CD4-positive, CD25-positive, alpha-beta regulatory T cell (primary cell): ENCODE data around the gene CD40. TPM values are rescaled to one million over a fixed set of nuclear protein-coding genes. Genes with fewer than 3 reads are reported as not detected.

ENCODE experiments used
- ATAC-seq, 2 donors: fragments of 150-1000 bp; cut with Tn5 transposase; one replicate each; pipeline ENCODE4 v1.10.0; 2021; ENCODE audit warnings: low read depth in 2 of 2, moderate number of reproducible peaks in 2 of 2, moderate library complexity in 1 of 2
- DNase-seq, 3 donors: peaks; one replicate each; pipeline versions ENCODE4 v3.0.0 to v3.0.0-alpha.2; 2012 to 2022; ENCODE audit warnings: mixed read lengths in 1 of 3
- H3K27ac ChIP-seq: one replicate; pipeline ENCODE4 v1.7.0; 2013; ENCODE audit warnings: mild to moderate bottlenecking, low read length; ENCODE audit not compliant: insufficient read depth, poor library complexity, severe bottlenecking
- H3K27me3 ChIP-seq: one replicate; pipeline ENCODE4 v1.7.0; 2013; ENCODE audit warnings: low read length; ENCODE audit not compliant: control insufficient read depth, insufficient read depth
- H3K36me3 ChIP-seq: one replicate; pipeline ENCODE4 v1.7.0; 2013; ENCODE audit warnings: mild to moderate bottlenecking, low read length, moderate library complexity; ENCODE audit not compliant: control insufficient read depth, insufficient read depth
- H3K4me1 ChIP-seq: 2 replicates; pipeline ENCODE4 v1.7.0; 2013; ENCODE audit warnings: mild to moderate bottlenecking, low read length; ENCODE audit not compliant: insufficient read depth, control insufficient read depth, poor library complexity, severe bottlenecking
- H3K4me3 ChIP-seq: one replicate; pipeline ENCODE4 v1.7.0; 2013; ENCODE audit warnings: low read depth, mild to moderate bottlenecking, low read length, moderate library complexity
- H3K9me3 ChIP-seq, 2 experiments: 1 replicate in 1 of 2; 2 replicates in 1 of 2; pipeline ENCODE4 v1.7.0; 2013; ENCODE audit warnings: low read length in 2 of 2, mild to moderate bottlenecking in 1 of 2, moderate library complexity in 1 of 2; ENCODE audit not compliant: control insufficient read depth in 2 of 2
- H3K27ac Mint-ChIP-seq, 3 donors: one replicate each; pipeline ENCODE4 v1.8.0; 2020 to 2022; ENCODE audit warnings: mild to moderate bottlenecking in 3 of 3, mixed read lengths in 3 of 3, moderate library complexity in 2 of 3
- H3K27me3 Mint-ChIP-seq: one replicate; pipeline ENCODE4 v1.8.0; 2022; ENCODE audit warnings: mild to moderate bottlenecking, mixed read lengths
- H3K36me3 Mint-ChIP-seq: one replicate; pipeline ENCODE4 v1.8.0; 2020; ENCODE audit warnings: mixed read lengths
- H3K4me1 Mint-ChIP-seq, 4 donors: one replicate each; pipeline ENCODE4 v1.8.0; 2020 to 2022; ENCODE audit warnings: mixed read lengths in 4 of 4, mild to moderate bottlenecking in 1 of 4
- H3K4me3 Mint-ChIP-seq, 4 donors: one replicate each; pipeline ENCODE4 v1.8.0; 2020 to 2022; ENCODE audit warnings: mild to moderate bottlenecking in 4 of 4, mixed read lengths in 4 of 4, moderate library complexity in 3 of 4
- H3K9me3 Mint-ChIP-seq, 7 donors: one replicate each; pipeline ENCODE4 v1.8.0; 2020 to 2022; ENCODE audit warnings: mixed read lengths in 7 of 7, mild to moderate bottlenecking in 3 of 7, moderate library complexity in 2 of 7
- polyA plus RNA-seq, 4 donors: library from polyadenylated mRNA; unstranded; fragments of 300-500 nt; fragmentation: Illumina TruSeq; gene quantifications; one replicate each; pipeline ENCODE4 v1.2.3, GENCODE V29; 2021
- total RNA-seq: library from RNA; stranded (reverse); gene quantifications from one replicate; pipeline ENCODE4 v1.2.3, GENCODE V29; 2022

CD40 gene
- total and polyA plus RNA-seq, 5 donors from 2014 or later, result 1.7 to 8.7 (median 7.2) TPM

GRCh38 chr20:46077642-46078305 is 40.3 kb upstream of the CD40 start:
- H3K27me3 Mint-ChIP-seq, result no peaks in the 10 kb centered on the region
- no peak overlapping the region for H3K27ac Mint-ChIP-seq

GRCh38 chr20:46078954-46079353 is 39.2 kb upstream of the CD40 start:
- Mint-ChIP-seq H3K9me3 (no peaks in the 10 kb centered on the region), H3K4me3 (no peak overlapping the region), H3K36me3 (peaks cover 35% of the 10 kb centered on the region), H3K4me1 (peaks cover 33 to 48% (median 38%) of the 10 kb centered on the region in 4 donors), H3K27me3 (no peaks in the 10 kb centered on the region), H3K27ac (no peak overlapping the region)
- Histone ChIP-seq H3K9me3 (no peaks in the 10 kb centered on the region), H3K27me3 (no peaks in the 10 kb centered on the region), H3K27ac (no peak overlapping the region), H3K4me1 (peaks cover 10% of the 10 kb centered on the region), H3K36me3 (peaks cover 52% of the 10 kb centered on the region), H3K4me3 (no peak overlapping the region)
- DNase-seq, result no peak
- no peak for ATAC-seq

More at GRCh38 chr20:46077642-46078305, 40.3 kb upstream of the CD40 start:
- Histone ChIP-seq H3K4me1 (peaks cover 7% of the 10 kb centered on the region), H3K9me3 (no peaks in the 10 kb centered on the region), H3K27ac (no peak overlapping the region), H3K36me3 (peaks cover 58% of the 10 kb centered on the region), H3K27me3 (no peaks in the 10 kb centered on the region), H3K4me3 (no peak overlapping the region)
- peaks cover 23 to 39% (median 29%) of the 10 kb centered on the region in 4 donors for H3K4me1 Mint-ChIP-seq
- no peak overlapping the region for H3K4me3 Mint-ChIP-seq
- DNase-seq, result no peak
- no peak for ATAC-seq
- peaks cover 42% of the 10 kb centered on the region for H3K36me3 Mint-ChIP-seq
- no peaks in the 10 kb centered on the region for H3K9me3 Mint-ChIP-seq

GRCh38 chr20:46081074-46081473 is 37.0 kb upstream of the CD40 start:
- ATAC-seq (no peak), DNase-seq (no peak)
- Histone ChIP-seq H3K27ac (peak overlapping the region; percentile 1), H3K4me3 (no peak overlapping the region), H3K9me3 (no peaks in the 10 kb centered on the region), H3K27me3 (no peaks in the 10 kb centered on the region), H3K36me3 (peaks cover 32% of the 10 kb centered on the region), H3K4me1 (peaks cover 20% of the 10 kb centered on the region)
- H3K27ac Mint-ChIP-seq, result no peak overlapping the region
- no peaks in the 10 kb centered on the region for H3K9me3 Mint-ChIP-seq
- H3K4me3 Mint-ChIP-seq, result no peak overlapping the region
- peaks cover 39 to 59% (median 45%) of the 10 kb centered on the region in 4 donors for H3K4me1 Mint-ChIP-seq
- H3K36me3 Mint-ChIP-seq, result peaks cover 21% of the 10 kb centered on the region
- H3K27me3 Mint-ChIP-seq, result no peaks in the 10 kb centered on the region

- peaks cover 19% of the 10 kb centered on the region for H3K36me3 ChIP-seq
- Mint-ChIP-seq H3K4me1 (peaks cover 58 to 80% (median 64%) of the 10 kb centered on the region in 4 donors), H3K27ac (no peak overlapping the region), H3K36me3 (peaks cover 10% of the 10 kb centered on the region), H3K9me3 (no peaks in the 10 kb centered on the region), H3K4me3 (peak overlapping the region in 2 of 4 donors; percentile 23 to 62), H3K27me3 (no peaks in the 10 kb centered on the region)
- H3K27me3 ChIP-seq, result no peaks in the 10 kb centered on the region
- peaks cover 40% of the 10 kb centered on the region for H3K4me1 ChIP-seq
- no peak overlapping the region for H3K27ac ChIP-seq
- DNase-seq, result no peak
- no peak overlapping the region for H3K4me3 ChIP-seq
- no peak for ATAC-seq
- no peaks in the 10 kb centered on the region for H3K9me3 ChIP-seq
Observed at GRCh38 chr20:46083101-46083500, 35.0 kb upstream of the CD40 start.

GRCh38 chr20:46083531-46084061 is 34.5 kb upstream of the CD40 start:
- Mint-ChIP-seq H3K4me1 (peaks cover 60 to 84% (median 68%) of the 10 kb centered on the region in 4 donors), H3K27me3 (no peaks in the 10 kb centered on the region), H3K4me3 (peak overlapping the region in 2 of 4 donors; percentile 23 to 62), H3K9me3 (no peaks in the 10 kb centered on the region), H3K27ac (no peak overlapping the region), H3K36me3 (peaks cover 10% of the 10 kb centered on the region)
- no peak for ATAC-seq
- no peaks in the 10 kb centered on the region for H3K27me3 ChIP-seq
- no peak overlapping the region for H3K27ac ChIP-seq
- DNase-seq, result no peak
- H3K36me3 ChIP-seq, result peaks cover 15% of the 10 kb centered on the region
- H3K9me3 ChIP-seq, result no peaks in the 10 kb centered on the region
- H3K4me1 ChIP-seq, result peaks cover 45% of the 10 kb centered on the region
- no peak overlapping the region for H3K4me3 ChIP-seq

GRCh38 chr20:46084805-46085178 is 33.3 kb upstream of the CD40 start:
- H3K27me3 Mint-ChIP-seq, result no peaks in the 10 kb centered on the region
- peaks cover 3% of the 10 kb centered on the region for H3K36me3 ChIP-seq
- H3K36me3 Mint-ChIP-seq, result peaks cover 3% of the 10 kb centered on the region
- peaks cover 56 to 85% (median 67%) of the 10 kb centered on the region in 4 donors for H3K4me1 Mint-ChIP-seq
- DNase-seq, result no peak
- peak overlapping the region; percentile 1 to 45 (median 28) for H3K4me3 Mint-ChIP-seq
- no peaks in the 10 kb centered on the region for H3K9me3 Mint-ChIP-seq
- peaks cover 50% of the 10 kb centered on the region for H3K4me1 ChIP-seq
- no peak overlapping the region for H3K27ac Mint-ChIP-seq
- no peaks in the 10 kb centered on the region for H3K9me3 ChIP-seq
- ATAC-seq, result no peak
- no peak overlapping the region for H3K27ac ChIP-seq
- H3K27me3 ChIP-seq, result no peaks in the 10 kb centered on the region
- no peak overlapping the region for H3K4me3 ChIP-seq

GRCh38 chr20:46085179-46085851 is 32.8 kb upstream of the CD40 start:
- peak overlapping the region; percentile 1 to 52 (median 36) for H3K4me3 Mint-ChIP-seq
- ATAC-seq (no peak), DNase-seq (no peak)
- Histone ChIP-seq H3K36me3 (no peaks in the 10 kb centered on the region), H3K4me3 (no peak overlapping the region), H3K4me1 (peaks cover 52% of the 10 kb centered on the region), H3K27me3 (no peaks in the 10 kb centered on the region), H3K27ac (no peak overlapping the region), H3K9me3 (no peaks in the 10 kb centered on the region)
- H3K9me3 Mint-ChIP-seq, result no peaks in the 10 kb centered on the region
- peaks cover 54 to 87% (median 70%) of the 10 kb centered on the region in 4 donors for H3K4me1 Mint-ChIP-seq
- peaks cover 3% of the 10 kb centered on the region for H3K36me3 Mint-ChIP-seq
- H3K27ac Mint-ChIP-seq, result no peak overlapping the region
- no peaks in the 10 kb centered on the region for H3K27me3 Mint-ChIP-seq
